Effector memory CD8-positive, alpha-beta T cell (primary cell): ENCODE data around the gene PRKN.

Experiments
- ATAC-seq: fragments of 150-1000 bp; cut with Tn5 transposase; replicated peaks from 2 replicates; pipeline ENCODE4 v1.10.0; 2021; ENCODE audit warnings: mild to moderate bottlenecking, moderate library complexity
- DNase-seq, 3 experiments: peaks; one replicate each; pipeline ENCODE4 v3.0.0; 2021
- H3K27ac Mint-ChIP-seq, 2 donors: one replicate each; pipeline ENCODE4 v1.8.0; 2022; ENCODE audit warnings: mild to moderate bottlenecking in 2 of 2, mixed read lengths in 2 of 2, moderate library complexity in 2 of 2
- H3K27me3 Mint-ChIP-seq, 2 donors: one replicate each; pipeline ENCODE4 v1.8.0; 2022; ENCODE audit warnings: mixed read lengths in 2 of 2
- H3K36me3 Mint-ChIP-seq: one replicate; pipeline ENCODE4 v1.8.0; 2022; ENCODE audit warnings: mild to moderate bottlenecking, moderate library complexity, mixed read lengths; ENCODE audit not compliant: insufficient read depth
- H3K4me1 Mint-ChIP-seq, 2 donors: one replicate each; pipeline ENCODE4 v1.8.0; 2022; ENCODE audit warnings: low read depth in 2 of 2, mixed read lengths in 2 of 2
- H3K4me3 Mint-ChIP-seq, 2 donors: one replicate each; pipeline ENCODE4 v1.8.0; 2022; ENCODE audit warnings: mild to moderate bottlenecking in 2 of 2, mixed read lengths in 2 of 2, moderate library complexity in 2 of 2
- H3K9me3 Mint-ChIP-seq, 2 donors: one replicate each; pipeline ENCODE4 v1.8.0; 2022; ENCODE audit warnings: mixed read lengths in 2 of 2

Gene PRKN

GRCh38 chr6:162092816-162093502 is 634.6 kb downstream of the PRKN start:
- no peak for DNase-seq
- ATAC-seq = no peak
- Mint-ChIP-seq H3K27ac (no peak overlapping the region), H3K9me3 (peaks cover 12 to 14% of the 10 kb centered on the region in 2 donors), H3K36me3 (no peaks in the 10 kb centered on the region), H3K27me3 (no peaks in the 10 kb centered on the region), H3K4me3 (no peak overlapping the region), H3K4me1 (no peaks in the 10 kb centered on the region)

- no peak overlapping the region for H3K4me3 Mint-ChIP-seq
- H3K27me3 Mint-ChIP-seq = no peaks in the 10 kb centered on the region
- peaks cover 12 to 14% of the 10 kb centered on the region in 2 donors for H3K9me3 Mint-ChIP-seq
- no peaks in the 10 kb centered on the region for H3K4me1 Mint-ChIP-seq
- DNase-seq = no peak
- no peaks in the 10 kb centered on the region for H3K36me3 Mint-ChIP-seq
- no peak overlapping the region for H3K27ac Mint-ChIP-seq
- ATAC-seq = no peak
Measured at GRCh38 chr6:162090734-162091133, 636.8 kb downstream of the PRKN start.

GRCh38 chr6:162088091-162088490 is 639.5 kb downstream of the PRKN start:
- Mint-ChIP-seq H3K27ac (no peak overlapping the region), H3K4me3 (no peak overlapping the region), H3K4me1 (no peaks in the 10 kb centered on the region), H3K27me3 (no peaks in the 10 kb centered on the region), H3K9me3 (peaks cover 2 to 8% of the 10 kb centered on the region in 2 donors), H3K36me3 (no peaks in the 10 kb centered on the region)
- ATAC-seq (no peak), DNase-seq (no peak)

GRCh38 chr6:162085561-162085960 is 642.0 kb downstream of the PRKN start:
- Mint-ChIP-seq H3K27me3 (no peaks in the 10 kb centered on the region), H3K36me3 (no peaks in the 10 kb centered on the region), H3K4me3 (no peak overlapping the region), H3K9me3 (peaks cover 6 to 13% of the 10 kb centered on the region in 2 donors), H3K4me1 (no peaks in the 10 kb centered on the region), H3K27ac (no peak overlapping the region)
- no peak for DNase-seq
- ATAC-seq = no peak

GRCh38 chr6:162082520-162082919 is 645.0 kb downstream of the PRKN start:
- DNase-seq = no peak
- ATAC-seq = no peak
- Mint-ChIP-seq H3K36me3 (no peaks in the 10 kb centered on the region), H3K4me3 (no peak overlapping the region), H3K4me1 (no peaks in the 10 kb centered on the region), H3K9me3 (peaks cover 6 to 9% of the 10 kb centered on the region in 2 donors), H3K27me3 (no peaks in the 10 kb centered on the region), H3K27ac (no peak overlapping the region)

- no peaks in the 10 kb centered on the region for H3K27me3 Mint-ChIP-seq
- H3K4me1 Mint-ChIP-seq = no peaks in the 10 kb centered on the region
- DNase-seq (no peak), ATAC-seq (no peak)
- peaks cover 6 to 9% of the 10 kb centered on the region in 2 donors for H3K9me3 Mint-ChIP-seq
- H3K27ac Mint-ChIP-seq = no peak overlapping the region
- H3K4me3 Mint-ChIP-seq = no peak overlapping the region
- H3K36me3 Mint-ChIP-seq = no peaks in the 10 kb centered on the region
Measured at GRCh38 chr6:162078667-162079066, 648.9 kb downstream of the PRKN start.

GRCh38 chr6:162078126-162078525 is 649.4 kb downstream of the PRKN start:
- Mint-ChIP-seq H3K27ac (no peak overlapping the region), H3K4me1 (no peaks in the 10 kb centered on the region), H3K27me3 (no peaks in the 10 kb centered on the region), H3K4me3 (no peak overlapping the region), H3K9me3 (peaks cover 6 to 9% of the 10 kb centered on the region in 2 donors), H3K36me3 (no peaks in the 10 kb centered on the region)
- no peak for DNase-seq
- ATAC-seq = no peak

- Mint-ChIP-seq H3K4me1 (no peaks in the 10 kb centered on the region), H3K36me3 (no peaks in the 10 kb centered on the region), H3K27me3 (no peaks in the 10 kb centered on the region), H3K27ac (no peak overlapping the region), H3K4me3 (no peak overlapping the region), H3K9me3 (peaks cover 6 to 8% of the 10 kb centered on the region in 2 donors)
- no peak for ATAC-seq
- no peak for DNase-seq
Measured at GRCh38 chr6:162076816-162077215, 650.8 kb downstream of the PRKN start.

- Mint-ChIP-seq H3K36me3 (no peaks in the 10 kb centered on the region), H3K27me3 (no peaks in the 10 kb centered on the region), H3K4me1 (no peaks in the 10 kb centered on the region), H3K27ac (no peak overlapping the region), H3K9me3 (peaks cover 0 to 8% of the 10 kb centered on the region in 2 donors), H3K4me3 (no peak overlapping the region)
- no peak for DNase-seq
- ATAC-seq = no peak
Measured at GRCh38 chr6:162074641-162075275, 652.8 kb downstream of the PRKN start.

- Mint-ChIP-seq H3K27ac (no peak overlapping the region), H3K4me3 (no peak overlapping the region), H3K36me3 (peaks cover 3% of the 10 kb centered on the region), H3K27me3 (no peaks in the 10 kb centered on the region), H3K4me1 (no peaks in the 10 kb centered on the region), H3K9me3 (peaks cover 0 to 11% of the 10 kb centered on the region in 2 donors)
- DNase-seq (no peak), ATAC-seq (no peak)
Measured at GRCh38 chr6:162070639-162071038, 656.9 kb downstream of the PRKN start.

- Mint-ChIP-seq H3K36me3 (peaks cover 3% of the 10 kb centered on the region), H3K9me3 (peaks cover 0 to 11% of the 10 kb centered on the region in 2 donors), H3K4me1 (no peaks in the 10 kb centered on the region)
Measured at GRCh38 chr6:162069995-162070394, 657.6 kb downstream of the PRKN start.

GRCh38 chr6:162068340-162068739 is 659.2 kb downstream of the PRKN start:
- Mint-ChIP-seq H3K27ac (no peak overlapping the region), H3K36me3 (peaks cover 3% of the 10 kb centered on the region), H3K4me1 (no peaks in the 10 kb centered on the region), H3K4me3 (no peak overlapping the region), H3K27me3 (no peaks in the 10 kb centered on the region), H3K9me3 (peaks cover 0 to 9% of the 10 kb centered on the region in 2 donors)
- no peak for ATAC-seq
- no peak for DNase-seq

More at GRCh38 chr6:162069995-162070394, 657.6 kb downstream of the PRKN start:
- DNase-seq = no peak
- ATAC-seq = no peak
- Mint-ChIP-seq H3K4me3 (no peak overlapping the region), H3K27me3 (no peaks in the 10 kb centered on the region), H3K27ac (no peak overlapping the region)

GRCh38 chr6:162063666-162064065 is 663.9 kb downstream of the PRKN start:
- H3K27me3 Mint-ChIP-seq = no peaks in the 10 kb centered on the region
- DNase-seq = no peak
- peaks cover 0 to 5% of the 10 kb centered on the region in 2 donors for H3K9me3 Mint-ChIP-seq
- H3K4me1 Mint-ChIP-seq = no peaks in the 10 kb centered on the region
- peaks cover 3% of the 10 kb centered on the region for H3K36me3 Mint-ChIP-seq
- ATAC-seq = no peak
- no peak overlapping the region for H3K4me3 Mint-ChIP-seq
- H3K27ac Mint-ChIP-seq = no peak overlapping the region

GRCh38 chr6:162058281-162058875 is 669.2 kb downstream of the PRKN start:
- Mint-ChIP-seq H3K27ac (no peak overlapping the region), H3K9me3 (peaks cover 6 to 16% of the 10 kb centered on the region in 2 donors), H3K4me1 (no peaks in the 10 kb centered on the region), H3K36me3 (no peaks in the 10 kb centered on the region), H3K27me3 (no peaks in the 10 kb centered on the region), H3K4me3 (no peak overlapping the region)
- DNase-seq (no peak), ATAC-seq (no peak)
